CD1c-positive myeloid dendritic cell (primary cell): Measurements from ENCODE around the gene CAPN12.

Source experiments
- DNase-seq: peaks from one replicate; pipeline ENCODE4 v3.0.0-alpha.2; 2016; ENCODE audit errors: extremely low spot score

CAPN12 gene

GRCh38 chr19:38726761-38727301 is 17.4 kb downstream of the CAPN12 start:
- DNase-seq, result no peak

GRCh38 chr19:38726284-38726673 is 18.0 kb downstream of the CAPN12 start:
- DNase-seq, result no peak

- no peak for DNase-seq
Measured at GRCh38 chr19:38725469-38726283, 18.6 kb downstream of the CAPN12 start.

- no peak for DNase-seq
Measured at GRCh38 chr19:38723990-38724854, 20.1 kb downstream of the CAPN12 start.

GRCh38 chr19:38723606-38723965 is 20.7 kb downstream of the CAPN12 start:
- no peak for DNase-seq

- no peak for DNase-seq
Measured at GRCh38 chr19:38722947-38723605, 21.2 kb downstream of the CAPN12 start.

- DNase-seq, result no peak
Measured at GRCh38 chr19:38721979-38722773, 22.1 kb downstream of the CAPN12 start.

GRCh38 chr19:38721496-38721895 is 22.8 kb downstream of the CAPN12 start:
- DNase-seq, result no peak

- no peak for DNase-seq
Measured at GRCh38 chr19:38720559-38721236, 23.6 kb downstream of the CAPN12 start.

- DNase-seq, result no peak
Measured at GRCh38 chr19:38719761-38720558, 24.3 kb downstream of the CAPN12 start.

- no peak for DNase-seq
Measured at GRCh38 chr19:38718747-38719543, 25.3 kb downstream of the CAPN12 start.

- DNase-seq, result no peak
Measured at GRCh38 chr19:38717855-38718254, 26.4 kb downstream of the CAPN12 start.

- no peak for DNase-seq
Measured at GRCh38 chr19:38717051-38717450, 27.2 kb downstream of the CAPN12 start.

GRCh38 chr19:38715555-38715954 is 28.7 kb downstream of the CAPN12 start:
- DNase-seq, result no peak

- no peak for DNase-seq
Measured at GRCh38 chr19:38714354-38714778, 29.9 kb downstream of the CAPN12 start.

GRCh38 chr19:38713865-38714264 is 30.4 kb downstream of the CAPN12 start:
- DNase-seq, result no peak

GRCh38 chr19:38713227-38713649 is 31.0 kb downstream of the CAPN12 start:
- no peak for DNase-seq

GRCh38 chr19:38712161-38712748 is 32.0 kb downstream of the CAPN12 start:
- DNase-seq, result no peak

- no peak for DNase-seq
Measured at GRCh38 chr19:38711726-38712153, 32.5 kb downstream of the CAPN12 start.
